ENCODE results near the gene GLCCI1. TPM values are rescaled to one million over a fixed set of nuclear protein-coding genes. Genes with fewer than 3 reads are reported as not detected.

The GLCCI1 gene
- total and polyA plus RNA-seq, 2 donors (not counting 3 experiments of a cell fraction or from before 2014, with no cell fraction given), result 2.3 to 5.6 TPM

DNA sequence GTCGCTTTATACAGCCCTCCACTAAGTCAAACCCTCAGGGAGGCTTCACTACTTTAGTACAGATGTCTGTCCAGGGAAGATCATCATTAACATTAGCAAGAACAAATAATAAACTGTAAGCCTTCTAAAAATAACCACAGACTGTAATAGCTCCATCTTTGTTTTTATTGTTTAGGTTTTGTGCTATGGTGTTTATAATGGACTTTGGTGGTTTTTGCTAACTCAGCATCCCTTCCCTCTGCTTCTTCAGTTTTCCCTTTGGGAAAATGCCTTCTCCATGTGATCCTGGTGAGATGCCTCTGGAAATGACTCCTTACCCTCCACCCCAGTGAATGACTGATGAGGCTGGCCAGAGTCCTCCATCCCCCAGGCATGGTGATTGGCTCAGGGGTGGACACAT is 162.1 kb downstream of the GLCCI1 start:
- ChIA-PET CTCF (no interaction called here), POLR2A (no interaction called here)
- Histone ChIP-seq H3K9me3 (replicated peaks; ENCODE audit: control insufficient read depth, insufficient read depth, low read length) (no peaks in the 10 kb centered on the region), H3K4me2 (ENCODE audit: insufficient read depth, low read length) (no peak overlapping the region), H3K36me3 (ENCODE audit: control insufficient read depth in 2 of 2, extremely low read depth in 1 of 2, insufficient read depth in 2 of 2, low read length in 2 of 2) (peaks cover 0 to 2% of the 10 kb centered on the region in 2 experiments), H3K4me3 (replicated peaks in 1 of 3; ENCODE audit: insufficient read depth in 1 of 3, low read depth in 1 of 3, low read length in 3 of 3) (no peak overlapping the region), H3K9me1 (replicated peaks; ENCODE audit: control insufficient read depth, extremely low read depth, insufficient read depth, low read length) (no peaks in the 10 kb centered on the region), H3K27ac (ENCODE audit: insufficient read depth, low read depth, low read length) (no peak overlapping the region), H3K79me2 (ENCODE audit: control insufficient read depth, insufficient read depth, low read length) (no peaks in the 10 kb centered on the region), H2AFZ (ENCODE audit: low read depth, low read length) (no peak overlapping the region), H3K9ac (replicated peaks; ENCODE audit: extremely low read depth, insufficient read depth, low read length) (no peak overlapping the region), H3K27me3 (ENCODE audit: control insufficient read depth in 2 of 2, insufficient read depth in 2 of 2, low read length in 2 of 2) (no peaks in the 10 kb centered on the region), H4K20me1 (replicated peaks; ENCODE audit: control insufficient read depth, extremely low read depth, insufficient read depth, low read length) (no peaks in the 10 kb centered on the region), H3K4me1 (ENCODE audit: control insufficient read depth, extremely low read depth, insufficient read depth, low read length) (no peaks in the 10 kb centered on the region)
- FAIRE-seq (peak; percentile 59), DNase-seq (ENCODE audit: low read depth, low spot score) (no peak)
- dilution Hi-C loops (cut with MboI; ENCODE audit: extremely low pct_ligation_motif_present, low sequenced_read_pairs) (no loop called here), intact Hi-C loops (cut with micrococcal nuclease) (no loop called here)
- no TSS peak for BruUV-seq (replicated peaks)
- TF ChIP-seq, protein P1, sequence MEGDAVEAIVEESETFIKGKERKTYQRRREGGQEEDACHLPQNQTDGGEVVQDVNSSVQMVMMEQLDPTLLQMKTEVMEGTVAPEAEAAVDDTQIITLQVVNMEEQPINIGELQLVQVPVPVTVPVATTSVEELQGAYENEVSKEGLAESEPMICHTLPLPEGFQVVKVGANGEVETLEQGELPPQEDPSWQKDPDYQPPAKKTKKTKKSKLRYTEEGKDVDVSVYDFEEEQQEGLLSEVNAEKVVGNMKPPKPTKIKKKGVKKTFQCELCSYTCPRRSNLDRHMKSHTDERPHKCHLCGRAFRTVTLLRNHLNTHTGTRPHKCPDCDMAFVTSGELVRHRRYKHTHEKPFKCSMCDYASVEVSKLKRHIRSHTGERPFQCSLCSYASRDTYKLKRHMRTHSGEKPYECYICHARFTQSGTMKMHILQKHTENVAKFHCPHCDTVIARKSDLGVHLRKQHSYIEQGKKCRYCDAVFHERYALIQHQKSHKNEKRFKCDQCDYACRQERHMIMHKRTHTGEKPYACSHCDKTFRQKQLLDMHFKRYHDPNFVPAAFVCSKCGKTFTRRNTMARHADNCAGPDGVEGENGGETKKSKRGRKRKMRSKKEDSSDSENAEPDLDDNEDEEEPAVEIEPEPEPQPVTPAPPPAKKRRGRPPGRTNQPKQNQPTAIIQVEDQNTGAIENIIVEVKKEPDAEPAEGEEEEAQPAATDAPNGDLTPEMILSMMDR (IDR thresholded peaks at IDR 0.05; ENCODE audit: extremely low read depth in 1 of 2, insufficient read depth in 1 of 2, low read depth in 1 of 2, low read length in 2 of 2), result no peak
- TF ChIP-seq JUN (IDR thresholded peaks at IDR 0.05; ENCODE audit: borderline replicate concordance, insufficient read depth, insufficient read length, low read depth), result no peak
- TF ChIP-seq EZH2 (IDR thresholded peaks at IDR 0.05; ENCODE audit: borderline replicate concordance, low read depth, low read length, severe bottlenecking), result no peak
- no peak for TF ChIP-seq MYC (IDR thresholded peaks at IDR 0.05; ENCODE audit: low read depth, low read length)
- TF ChIP-seq, protein P2, sequence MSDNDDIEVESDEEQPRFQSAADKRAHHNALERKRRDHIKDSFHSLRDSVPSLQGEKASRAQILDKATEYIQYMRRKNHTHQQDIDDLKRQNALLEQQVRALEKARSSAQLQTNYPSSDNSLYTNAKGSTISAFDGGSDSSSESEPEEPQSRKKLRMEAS (IDR thresholded peaks at IDR 0.05; ENCODE audit: insufficient read depth, insufficient read length), result no peak
- TF ChIP-seq GATA2 (IDR thresholded peaks at IDR 0.05; ENCODE audit: insufficient read depth, insufficient read length, low read depth, low read length), result no peak
- TF ChIP-seq POLR2AphosphoS5 (IDR thresholded peaks at IDR 0.05; ENCODE audit: insufficient read depth, low read depth, low read length), result no peak
- TF ChIP-seq POLR2A (IDR thresholded peaks at IDR 0.05; ENCODE audit: low read depth, low read length), result no peak
- TF ChIP-seq FOS (IDR thresholded peaks at IDR 0.05; ENCODE audit: borderline replicate concordance, insufficient read depth, low read length), result no peak
